CD4-positive, alpha-beta T cell treated with Interleukin-10 for 1 hour (primary cell): ENCODE data around the gene ENTPD8.
A peak's percentile ranks its signal among the peaks of the same experiment; 100 is the strongest.

Experiments used
- DNase-seq: peaks from one replicate; pipeline ENCODE4 v3.0.0-alpha.2; 2020

The ENTPD8 gene

GRCh38 chr9:137445275-137445807 is 4.2 kb upstream of the ENTPD8 start:
- DNase-seq: peak; percentile 89

DNA sequence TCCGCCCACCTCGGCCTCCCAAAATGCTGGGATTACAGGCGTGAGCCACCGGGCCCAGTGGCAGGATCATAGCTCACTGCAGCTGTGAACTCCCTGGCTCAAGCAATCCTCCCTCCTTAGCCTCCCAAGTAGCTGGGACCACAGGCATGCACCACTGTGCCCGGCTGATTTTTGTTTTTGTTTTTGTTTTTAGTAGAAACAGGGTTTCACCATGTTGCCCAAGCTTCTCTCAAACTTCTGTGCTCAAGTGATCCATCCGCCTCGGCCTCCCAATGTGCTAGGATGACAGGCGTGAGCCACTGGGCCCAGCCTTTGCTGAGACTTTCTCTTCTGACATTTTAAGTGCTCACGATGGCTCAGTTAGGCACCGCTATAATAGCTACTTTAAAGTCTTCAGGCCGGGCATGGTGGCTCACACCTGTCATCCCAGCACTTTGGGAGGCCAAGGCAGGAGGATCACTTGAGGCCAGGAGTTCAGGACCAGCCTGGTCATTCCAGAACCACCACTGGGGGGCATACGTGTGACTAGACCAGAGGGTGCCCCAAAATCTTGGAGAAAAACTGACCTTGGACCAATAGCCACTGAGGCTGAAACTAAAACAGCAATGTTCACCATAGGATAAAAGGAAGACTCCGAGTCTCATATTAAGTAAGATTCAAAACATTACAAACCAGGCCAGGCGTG is 3.1 kb upstream of the ENTPD8 start:
- no peak for DNase-seq

DNA sequence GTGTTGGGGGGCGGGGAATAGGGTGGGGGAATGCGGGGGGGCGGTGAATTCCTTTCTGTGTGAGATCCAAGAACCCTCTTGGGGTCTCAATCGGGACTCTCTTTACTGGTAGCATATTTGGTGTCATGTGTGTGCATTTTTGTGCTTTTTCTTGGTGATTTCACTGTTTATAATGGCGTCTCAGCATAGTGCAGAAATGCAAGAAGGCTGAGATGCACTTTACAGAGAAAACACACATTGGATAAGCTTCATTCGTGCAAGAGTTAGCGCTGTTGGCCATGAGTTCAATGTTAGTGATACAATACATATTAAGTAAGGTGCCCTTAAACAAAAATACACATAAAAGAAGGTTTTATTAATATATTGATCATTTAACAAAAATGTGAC is 771 bp upstream of the ENTPD8 start:
- no peak for DNase-seq

GRCh38 chr9:137439158-137439714 is 1.9 kb downstream of the ENTPD8 start:
- no peak for DNase-seq

GRCh38 chr9:137438591-137439157 is 2.5 kb downstream of the ENTPD8 start:
- no peak for DNase-seq

DNA sequence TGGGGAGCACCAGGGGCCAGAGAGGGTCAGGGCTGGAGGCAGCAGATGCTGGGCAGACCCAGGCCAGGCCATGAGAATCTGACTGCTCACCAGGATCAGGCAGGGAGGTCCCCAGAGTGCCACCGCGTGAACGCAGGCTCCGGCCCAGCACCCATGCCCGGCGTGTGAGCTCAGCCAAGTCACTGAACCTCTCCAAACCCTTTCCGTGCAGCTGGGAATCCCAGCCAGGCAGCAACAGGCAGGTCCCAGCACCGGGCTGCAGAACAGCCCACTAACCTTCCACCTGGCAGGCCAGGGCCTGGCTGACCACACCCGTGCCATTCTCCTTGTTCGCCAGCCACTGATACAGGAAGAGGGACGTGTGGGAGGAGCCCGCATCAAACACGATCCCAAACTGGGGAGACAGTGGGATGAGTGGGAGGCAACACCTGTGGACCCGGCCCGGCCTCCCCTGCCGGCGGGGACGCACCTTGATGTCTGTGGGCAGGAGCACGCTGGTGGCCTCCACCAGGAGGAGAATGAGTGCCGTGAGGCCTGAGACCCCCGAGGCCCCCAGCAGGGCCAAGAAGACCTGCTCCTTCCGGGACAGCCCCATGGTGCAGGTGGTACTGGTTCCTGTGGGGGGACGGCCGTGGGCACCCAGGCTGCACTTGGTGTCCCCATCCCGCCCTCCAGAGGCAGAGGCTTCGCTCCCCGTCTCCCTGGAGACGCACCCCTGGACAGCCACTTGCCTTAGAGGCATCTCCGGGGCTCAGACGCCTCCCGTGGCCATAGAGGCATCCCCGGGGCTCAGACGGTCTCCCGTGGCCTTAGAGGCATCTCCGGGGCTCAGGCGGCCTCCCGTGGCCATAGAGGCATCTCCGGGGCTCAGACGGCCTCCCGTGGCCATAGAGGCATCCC is 3.2 kb downstream of the ENTPD8 start:
- DNase-seq: no peak

DNA sequence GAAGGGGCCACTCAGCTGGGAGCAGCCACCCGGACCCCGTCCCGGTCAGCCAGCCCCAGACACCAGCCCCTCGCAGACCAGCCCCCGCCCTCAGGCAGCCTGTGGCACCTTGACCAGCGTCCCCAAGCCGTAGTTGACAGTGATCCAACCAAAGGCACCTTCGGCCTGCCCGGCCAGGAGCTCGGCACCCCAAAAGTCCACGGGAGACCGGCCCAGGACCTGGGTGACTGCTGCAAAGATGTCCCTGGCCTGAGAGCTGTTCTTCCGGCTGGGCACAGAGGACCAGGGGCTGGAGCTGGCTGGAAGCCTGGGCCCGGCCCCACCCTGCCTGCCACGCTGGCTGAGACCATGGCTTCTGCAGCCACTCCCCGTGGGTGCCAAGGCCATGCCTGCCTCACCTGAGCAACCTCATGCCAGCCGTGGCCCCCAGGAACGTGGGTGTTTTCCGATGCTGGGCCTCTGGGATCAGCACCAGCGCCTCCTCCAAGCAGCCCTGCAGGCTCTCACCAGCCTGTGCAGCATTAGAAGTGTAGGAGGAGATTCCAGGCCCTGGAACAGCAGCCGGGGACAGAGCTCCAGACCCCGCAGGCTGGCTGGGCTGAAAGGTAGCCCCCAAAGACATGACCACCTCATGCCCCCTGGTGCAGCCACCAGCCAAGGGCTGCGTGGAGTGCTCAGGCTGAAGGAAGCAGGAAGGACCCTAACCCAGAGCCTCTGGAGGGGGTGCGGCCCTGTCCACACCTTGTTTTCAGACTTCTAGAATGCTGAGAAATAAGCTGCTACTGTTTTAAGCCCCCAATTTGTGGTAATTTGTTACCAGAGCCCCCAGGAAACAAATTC is 4.2 kb downstream of the ENTPD8 start:
- no peak for DNase-seq

DNA sequence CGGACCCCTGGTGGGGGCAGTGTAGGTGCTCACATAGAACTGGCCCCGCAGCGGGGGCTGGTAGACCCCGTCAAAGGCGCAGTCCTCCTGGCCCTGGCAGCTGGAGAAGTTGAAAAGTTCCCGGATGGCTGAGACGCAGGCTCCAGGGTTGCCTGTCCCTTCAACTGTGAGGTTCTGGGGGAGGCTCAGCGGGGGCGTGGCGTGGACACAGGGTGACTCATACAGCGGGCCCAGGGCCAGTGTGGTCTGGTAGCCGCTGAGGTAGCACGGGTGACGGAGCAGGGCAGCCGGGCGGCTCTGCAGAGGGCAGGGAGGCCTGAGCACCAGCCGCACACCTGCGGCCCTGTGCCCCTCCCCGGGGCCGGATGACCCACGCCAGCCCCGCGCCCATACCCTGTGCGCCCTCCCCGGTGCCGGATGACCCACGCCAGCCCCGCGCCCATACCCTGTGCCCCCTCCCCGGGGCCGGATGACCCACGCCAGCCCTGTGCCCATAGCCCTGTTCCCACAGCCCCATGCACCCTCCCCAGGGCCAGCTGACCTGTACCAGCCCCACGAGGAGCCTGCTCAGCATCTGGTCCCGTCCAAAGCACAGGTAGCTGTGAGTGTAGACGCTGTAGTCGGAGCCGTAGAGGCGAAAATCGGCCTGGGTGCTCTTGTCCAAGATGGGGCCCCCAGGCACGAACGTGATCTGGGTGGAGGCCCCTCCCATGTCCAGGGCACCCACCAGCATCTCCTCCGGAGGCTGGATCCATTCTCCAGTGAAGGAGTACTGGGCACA is 5.0 kb downstream of the ENTPD8 start:
- DNase-seq: no peak

GRCh38 chr9:137435381-137435891 is 5.7 kb downstream of the ENTPD8 start:
- no peak for DNase-seq

GRCh38 chr9:137434498-137435380 is 6.4 kb downstream of the ENTPD8 start:
- DNase-seq: no peak

GRCh38 chr9:137433916-137434431 is 7.2 kb downstream of the ENTPD8 start:
- DNase-seq: no peak

- DNase-seq: no peak
These were observed 7.7 kb downstream of the ENTPD8 start for GRCh38 chr9:137433349-137433915.

DNA sequence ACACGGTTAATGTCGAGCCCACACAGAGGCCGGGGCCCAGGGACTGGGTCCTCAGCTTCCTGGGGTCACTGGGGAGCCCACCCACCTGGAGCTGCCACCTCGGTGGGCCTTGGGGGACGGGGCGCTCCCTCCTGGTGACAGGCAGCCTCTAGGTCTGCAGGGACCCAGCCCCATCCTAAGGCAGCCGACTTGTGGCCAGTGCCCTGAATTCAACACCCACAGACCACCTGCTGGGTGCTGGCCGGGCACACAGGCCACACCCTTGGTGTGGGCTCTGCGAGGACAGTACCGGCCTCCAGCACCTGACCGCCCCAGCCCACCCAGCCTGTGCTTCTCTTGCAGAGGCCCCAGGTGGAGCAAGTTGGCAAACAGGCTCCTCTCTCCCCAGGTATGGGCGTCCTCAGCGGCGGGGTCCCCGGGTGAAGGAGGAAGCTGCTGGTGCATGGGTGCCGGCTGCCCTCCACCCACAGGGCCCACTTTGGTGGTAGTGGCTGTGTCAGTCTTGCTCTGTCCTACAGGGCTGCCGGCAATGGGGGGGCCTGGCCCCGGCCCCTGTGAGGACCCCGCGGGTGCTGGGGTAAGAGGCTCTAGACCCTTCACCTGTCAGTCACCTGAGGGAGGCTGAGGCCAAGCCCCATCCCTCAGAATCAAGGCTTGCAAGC is 8.3 kb downstream of the ENTPD8 start:
- DNase-seq: no peak

- no peak for DNase-seq
These were observed 9.7 kb downstream of the ENTPD8 start for GRCh38 chr9:137431416-137431931.

GRCh38 chr9:137430723-137431415 is 10.3 kb downstream of the ENTPD8 start:
- no peak for DNase-seq

- no peak for DNase-seq
These were observed 11.0 kb downstream of the ENTPD8 start for GRCh38 chr9:137429974-137430722.

DNA sequence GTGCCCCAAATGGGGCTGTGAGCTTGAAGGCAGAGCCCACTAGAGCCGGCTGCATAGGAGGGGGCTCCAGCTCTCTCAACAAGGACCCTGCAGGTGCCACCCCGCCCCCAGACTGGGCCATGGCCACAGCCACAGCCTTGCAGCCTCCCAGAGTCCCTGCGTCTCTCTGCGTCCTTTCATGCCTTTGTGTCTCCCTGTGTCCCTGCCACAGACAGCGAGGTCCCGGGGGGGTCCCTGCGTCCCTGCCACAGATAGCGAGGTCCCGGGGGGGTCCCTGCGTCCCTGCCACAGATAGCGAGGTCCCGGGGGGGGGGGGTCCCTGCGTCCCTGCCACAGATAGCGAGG is 11.6 kb downstream of the ENTPD8 start:
- no peak for DNase-seq
